Aorta (tissue), 5 donors: ENCODE data around the gene MTRF1. TPM values are rescaled to one million over a fixed set of nuclear protein-coding genes. Genes with fewer than 3 reads are reported as not detected.
"Not testable (repeated sequence)": the region's sequence is repeated elsewhere in the genome, so short reads cannot be mapped to it uniquely, and the experiment has no call there.

Experiments
- ATAC-seq: fragments of 200-7000 bp; cut with Tn5 transposase; one replicate; pipeline ENCODE4 v1.9.1; 2022; ENCODE audit warnings: moderate library complexity; ENCODE audit not compliant: low FRiP score
- DNase-seq, 2 donors: peaks; one replicate each; pipeline ENCODE4 v3.0.0-alpha.2; 2020
- H3K27ac ChIP-seq, 2 donors: one replicate each; pipeline ENCODE4 v1.5.1; 2013; ENCODE audit warnings: low read length in 2 of 2, mild to moderate bottlenecking in 2 of 2, moderate library complexity in 2 of 2, control low read depth in 1 of 2, inconsistent platforms in 1 of 2, low read depth in 1 of 2
- H3K27me3 ChIP-seq, 2 donors: one replicate each; pipeline ENCODE4 v1.6.1; 2013; ENCODE audit warnings: control low read depth in 1 of 2, low read length in 1 of 2, mild to moderate bottlenecking in 1 of 2, moderate library complexity in 1 of 2; ENCODE audit not compliant: insufficient read depth in 2 of 2, control insufficient read depth in 1 of 2
- H3K36me3 ChIP-seq, 2 donors: one replicate each; pipeline ENCODE4 v1.6.1; 2013; ENCODE audit warnings: control low read depth in 1 of 2, low read length in 1 of 2, mild to moderate bottlenecking in 1 of 2; ENCODE audit not compliant: insufficient read depth in 2 of 2, control insufficient read depth in 1 of 2
- H3K4me1 ChIP-seq, 2 donors: one replicate each; pipeline ENCODE4 v1.6.1; 2013; ENCODE audit warnings: low read length in 2 of 2, control low read depth in 1 of 2, mild to moderate bottlenecking in 1 of 2, moderate library complexity in 1 of 2; ENCODE audit not compliant: insufficient read depth in 2 of 2, control insufficient read depth in 1 of 2
- H3K4me3 ChIP-seq, 2 donors: one replicate each; pipeline ENCODE4 v1.5.1; 2013; ENCODE audit warnings: low read length in 2 of 2, control low read depth in 1 of 2, mild to moderate bottlenecking in 1 of 2
- H3K9me3 ChIP-seq: one replicate; pipeline ENCODE4 v1.6.1; 2013; ENCODE audit warnings: mild to moderate bottlenecking, low read length; ENCODE audit not compliant: control insufficient read depth
- WGBS, 2 donors: extraction: QIAGEN DNeasy Blood & Tissue Kit; methylation state at CpG; one replicate each; pipeline ENCODE4 v1.1.7; 2013; 5-methylcytosine and 5-hydroxymethylcytosine counted together
- intact Hi-C, 2 donors: fragments of 100-400 bp; cut with DNase I; formaldehyde crosslinking; loops; one replicate each; pipeline versions ENCODE4 v1.14.2 to v1.15.0; 2022
- polyA plus RNA-seq, 2 donors: library from polyadenylated mRNA; stranded (reverse); fragments of 200-250 nt; gene quantifications; one replicate each; pipeline ENCODE4 v1.2.3, GENCODE V29; 2013
- total RNA-seq, 2 donors: library from RNA; stranded (reverse); fragmentation: NEBNext Ultra II Directional; extraction: Animal tissue kit (Norgen Biotek cat#: 25700); gene quantifications; one replicate each; pipeline ENCODE4 v1.2.1, GENCODE V29; 2021
- donor health status: healthy with polysubstance abuse.
- donor health status: Bipolar disorder and iron deficiency.
- donor health status: DM: no; HTN: no; CAD: no.
- donor health status: DM: no; HTN: no; CAD: no.
- donor health status: DM: yes; HTN: yes; CAD: no.

MTRF1 gene
- total and polyA plus RNA-seq, 4 donors = 6.8 to 13.7 (median 10.0) TPM

DNA sequence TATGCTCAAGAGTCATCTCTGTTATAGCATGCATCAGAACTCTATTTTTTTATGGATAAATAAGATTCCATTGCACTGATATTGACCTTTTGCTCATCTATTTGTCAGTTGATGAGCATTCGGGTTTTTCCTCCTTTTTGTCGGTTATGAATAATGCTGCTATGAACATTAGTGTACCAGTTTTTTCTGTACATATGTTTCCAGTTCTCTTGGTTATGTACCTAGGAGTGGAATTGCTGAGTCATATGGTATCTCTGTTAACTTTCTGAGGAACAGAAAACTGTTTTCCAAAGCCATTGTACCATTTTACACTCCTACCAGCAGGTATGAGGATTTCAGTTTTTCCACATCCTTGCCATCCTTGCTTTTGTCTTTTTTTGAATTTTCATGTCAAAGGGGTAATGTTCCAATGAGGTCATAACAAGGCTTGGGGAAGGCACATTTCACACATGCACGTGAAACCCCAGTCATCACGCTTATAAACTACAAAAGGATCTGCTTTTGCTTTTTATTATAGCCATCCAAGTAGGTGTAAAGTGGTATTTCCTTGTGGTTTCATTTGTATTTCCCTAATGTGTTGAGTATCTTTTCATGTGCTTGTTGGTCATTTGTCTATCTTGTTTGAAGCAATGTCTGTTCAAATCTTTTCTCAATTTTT, 83.7 kb downstream of the MTRF1 start:
- intact Hi-C loops = no loop called here
- no peaks in the 10 kb centered on the region for H3K27me3 ChIP-seq
- DNase-seq = no peak
- no peak for ATAC-seq
- no peaks in the 10 kb centered on the region for H3K9me3 ChIP-seq
- no peaks in the 10 kb centered on the region for H3K4me1 ChIP-seq
- H3K4me3 ChIP-seq = no peak overlapping the region
- H3K27ac ChIP-seq = no peak overlapping the region
- 77% methylated on average over 4 of the region's 4 CpGs for WGBS, 2 donors
- H3K36me3 ChIP-seq = no peaks in the 10 kb centered on the region

DNA sequence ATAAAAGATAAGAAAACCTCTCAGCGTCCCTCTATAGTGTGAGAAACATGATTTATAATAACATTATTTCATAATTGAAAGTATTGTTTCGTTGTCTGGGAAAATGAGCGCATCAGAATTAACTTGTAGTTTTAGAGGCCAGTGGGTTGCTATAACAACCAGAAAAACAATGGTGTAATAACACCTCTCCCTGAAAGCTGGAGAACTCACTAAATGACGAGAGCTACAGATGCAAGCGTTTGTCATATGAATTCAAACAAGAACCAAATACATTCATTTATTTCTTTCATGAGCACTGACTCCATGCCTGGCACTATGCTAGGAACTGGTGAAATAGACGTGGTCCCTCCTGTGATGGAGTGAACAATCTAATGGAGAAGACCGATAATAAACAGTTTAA, 85.3 kb downstream of the MTRF1 start:
- no peaks in the 10 kb centered on the region for H3K27me3 ChIP-seq
- no peak overlapping the region for H3K27ac ChIP-seq
- H3K4me1 ChIP-seq = no peaks in the 10 kb centered on the region
- DNase-seq (no peak), ATAC-seq (no peak)
- H3K36me3 ChIP-seq = no peaks in the 10 kb centered on the region
- no peak overlapping the region for H3K4me3 ChIP-seq
- H3K9me3 ChIP-seq = no peaks in the 10 kb centered on the region
- 73 to 77% methylated on average over 7 of the region's 7 CpGs for WGBS, 2 donors
- intact Hi-C loops = no loop called here

GRCh38 chr13:41177616-41178015, 85.8 kb downstream of the MTRF1 start:
- Histone ChIP-seq H3K27me3 (no peaks in the 10 kb centered on the region), H3K4me1 (no peaks in the 10 kb centered on the region), H3K27ac (no peak overlapping the region), H3K9me3 (no peaks in the 10 kb centered on the region), H3K4me3 (no peak overlapping the region), H3K36me3 (no peaks in the 10 kb centered on the region)
- intact Hi-C loops = no loop called here
- ATAC-seq = no peak
- no peak for DNase-seq
- WGBS, 2 donors = 34% methylated on average over 2 of the region's 2 CpGs

DNA sequence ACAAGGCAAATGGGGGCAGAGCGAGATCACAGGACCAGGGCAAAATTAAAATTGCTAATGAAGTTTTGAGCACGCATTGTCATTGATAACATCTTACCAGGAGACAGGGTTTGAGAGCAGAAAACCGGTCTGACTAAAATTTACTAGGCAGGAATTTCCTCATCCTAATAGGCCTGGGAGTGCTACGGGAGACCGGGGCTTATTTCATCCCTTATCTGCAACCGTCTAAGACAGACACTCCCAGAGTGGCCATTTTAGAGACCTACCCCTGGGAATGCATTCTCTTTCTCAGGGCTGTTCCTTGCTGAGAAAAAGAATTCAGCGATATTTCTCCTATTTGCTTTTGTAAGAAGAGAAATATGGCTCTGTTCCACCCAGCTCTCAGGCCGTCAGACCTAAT, 87.8 kb downstream of the MTRF1 start:
- H3K9me3 ChIP-seq, H3K27me3 ChIP-seq, DNase-seq, H3K4me3 ChIP-seq, H3K36me3 ChIP-seq, H3K4me1 ChIP-seq, intact Hi-C loops, H3K27ac ChIP-seq, ATAC-seq: not testable (repeated sequence)
- 89% methylated on average over 8 of the region's 8 CpGs for WGBS, 2 donors

Other genes with a start within 250 kb of the MTRF1 start
- gene ELF1, start 244.3 kb downstream of the MTRF1 start, total RNA-seq = 10 to 100 TPM; 71.6 to 77.0 TPM
- gene ELF1, start 244.3 kb downstream of the MTRF1 start, polyA plus RNA-seq = 10 to 100 TPM; 23.0 to 23.7 TPM
- gene WBP4, start 202.1 kb downstream of the MTRF1 start, total RNA-seq = 10 to 100 TPM; 11.2 to 14.3 TPM
- 10 to 100 TPM in 1 of 2 donors, 1 to 10 TPM in 1; 9.9 to 17.9 TPM for gene WBP4, start 202.1 kb downstream of the MTRF1 start, polyA plus RNA-seq
- 1 to 10 TPM; 4.3 to 7.7 TPM for gene KBTBD6, start 130.8 kb downstream of the MTRF1 start, total RNA-seq
- 1 to 10 TPM; 2.4 to 3.1 TPM for gene KBTBD6, start 130.8 kb downstream of the MTRF1 start, polyA plus RNA-seq
- gene KBTBD7, start 69.0 kb downstream of the MTRF1 start, total RNA-seq = 1 to 10 TPM; 5.4 to 6.9 TPM
- 1 to 10 TPM; 2.0 to 2.4 TPM for gene KBTBD7, start 69.0 kb downstream of the MTRF1 start, polyA plus RNA-seq
- gene NAA16, start 47.7 kb upstream of the MTRF1 start, total RNA-seq = 10 to 100 TPM; 16.0 to 24.7 TPM
- gene NAA16, start 47.7 kb upstream of the MTRF1 start, polyA plus RNA-seq = 10 to 100 TPM in 1 of 2 donors, 1 to 10 TPM in 1; 5.8 to 16.6 TPM
- 10 to 100 TPM; 19.3 to 66.2 TPM for gene RGCC, start 194.0 kb upstream of the MTRF1 start, total RNA-seq
- 10 to 100 TPM; 10.3 to 26.0 TPM for gene RGCC, start 194.0 kb upstream of the MTRF1 start, polyA plus RNA-seq